KOPT-K1 (cell line): ENCODE measurements around the gene CDH13.
A peak's percentile ranks its signal among the peaks of the same experiment; 100 is the strongest.

Experiments used
- H3K27ac ChIP-seq: fragments of 200-600 bp; sonication (generic); 2 replicates; pipeline ENCODE4 v1.5.1; 2016; ENCODE audit warnings: antibody characterized with exemption, mild to moderate bottlenecking, low read depth, low read length; ENCODE audit not compliant: poor library complexity, severe bottlenecking
- H3K36me3 ChIP-seq: fragments of 200-600 bp; sonication (generic); 2 replicates; pipeline ENCODE4 v1.5.1; 2017; ENCODE audit warnings: antibody characterized with exemption, mild to moderate bottlenecking, low read length, moderate library complexity; ENCODE audit not compliant: insufficient read depth
- H3K9me3 ChIP-seq: fragments of 200-600 bp; sonication (generic); 2 replicates; pipeline ENCODE4 v1.5.1; 2017; ENCODE audit warnings: antibody characterized with exemption, low read length, mild to moderate bottlenecking; ENCODE audit not compliant: insufficient read depth, poor library complexity, severe bottlenecking

Gene CDH13

GRCh38 chr16:82636485-82636884 lies 9.7 kb downstream of the CDH13 start:
- Histone ChIP-seq H3K36me3 (no peaks in the 10 kb centered on the region), H3K27ac (no peak overlapping the region), H3K9me3 (no peaks in the 10 kb centered on the region)

GRCh38 chr16:82636958-82637357 lies 10.2 kb downstream of the CDH13 start:
- no peaks in the 10 kb centered on the region for H3K36me3 ChIP-seq
- no peaks in the 10 kb centered on the region for H3K9me3 ChIP-seq
- H3K27ac ChIP-seq = no peak overlapping the region

GRCh38 chr16:82638095-82638798 lies 11.5 kb downstream of the CDH13 start:
- Histone ChIP-seq H3K27ac (no peak overlapping the region), H3K36me3 (no peaks in the 10 kb centered on the region)

GRCh38 chr16:82639263-82639662 lies 12.5 kb downstream of the CDH13 start:
- no peaks in the 10 kb centered on the region for H3K36me3 ChIP-seq
- no peaks in the 10 kb centered on the region for H3K9me3 ChIP-seq
- H3K27ac ChIP-seq = no peak overlapping the region

More at GRCh38 chr16:82638095-82638798, 11.5 kb downstream of the CDH13 start:
- no peaks in the 10 kb centered on the region for H3K9me3 ChIP-seq

- H3K27ac ChIP-seq = no peak overlapping the region
- H3K36me3 ChIP-seq = no peaks in the 10 kb centered on the region
- H3K9me3 ChIP-seq = no peaks in the 10 kb centered on the region
These were observed 13.0 kb downstream of the CDH13 start for GRCh38 chr16:82639666-82640336.

- H3K9me3 ChIP-seq = no peaks in the 10 kb centered on the region
- H3K27ac ChIP-seq = no peak overlapping the region
- no peaks in the 10 kb centered on the region for H3K36me3 ChIP-seq
These were observed 14.7 kb downstream of the CDH13 start for GRCh38 chr16:82641336-82641984.

GRCh38 chr16:82643136-82643535 lies 16.4 kb downstream of the CDH13 start:
- H3K27ac ChIP-seq = no peak overlapping the region
- no peaks in the 10 kb centered on the region for H3K36me3 ChIP-seq
- no peaks in the 10 kb centered on the region for H3K9me3 ChIP-seq

- H3K36me3 ChIP-seq = no peaks in the 10 kb centered on the region
- H3K9me3 ChIP-seq = no peaks in the 10 kb centered on the region
- no peak overlapping the region for H3K27ac ChIP-seq
These were observed 17.3 kb downstream of the CDH13 start for GRCh38 chr16:82643936-82644630.

- no peak overlapping the region for H3K27ac ChIP-seq
- no peaks in the 10 kb centered on the region for H3K9me3 ChIP-seq
- H3K36me3 ChIP-seq = no peaks in the 10 kb centered on the region
These were observed 19.7 kb downstream of the CDH13 start for GRCh38 chr16:82646504-82646903.

GRCh38 chr16:82649766-82650165 lies 23.0 kb downstream of the CDH13 start:
- Histone ChIP-seq H3K36me3 (no peaks in the 10 kb centered on the region), H3K9me3 (no peaks in the 10 kb centered on the region), H3K27ac (no peak overlapping the region)

- Histone ChIP-seq H3K36me3 (no peaks in the 10 kb centered on the region), H3K9me3 (no peaks in the 10 kb centered on the region), H3K27ac (peak overlapping the region; percentile 61)
These were observed 24.0 kb downstream of the CDH13 start for GRCh38 chr16:82650804-82651203.

- no peaks in the 10 kb centered on the region for H3K9me3 ChIP-seq
- peak overlapping the region; percentile 61 for H3K27ac ChIP-seq
- no peaks in the 10 kb centered on the region for H3K36me3 ChIP-seq
These were observed 25.3 kb downstream of the CDH13 start for GRCh38 chr16:82651921-82652601.

GRCh38 chr16:82652826-82653225 lies 26.1 kb downstream of the CDH13 start:
- Histone ChIP-seq H3K27ac (peak overlapping the region; percentile 61), H3K9me3 (no peaks in the 10 kb centered on the region)

GRCh38 chr16:82653550-82654511 lies 27.1 kb downstream of the CDH13 start:
- peak overlapping the region; percentile 61 for H3K27ac ChIP-seq
- H3K9me3 ChIP-seq = no peaks in the 10 kb centered on the region
- no peaks in the 10 kb centered on the region for H3K36me3 ChIP-seq

More at GRCh38 chr16:82652826-82653225, 26.1 kb downstream of the CDH13 start:
- no peaks in the 10 kb centered on the region for H3K36me3 ChIP-seq
